Measurements from ENCODE around the gene ANLN.

GRCh38 chr7:36490419-36490830 lies 100.8 kb downstream of the ANLN start:
- TF ChIP-seq, protein P1, sequence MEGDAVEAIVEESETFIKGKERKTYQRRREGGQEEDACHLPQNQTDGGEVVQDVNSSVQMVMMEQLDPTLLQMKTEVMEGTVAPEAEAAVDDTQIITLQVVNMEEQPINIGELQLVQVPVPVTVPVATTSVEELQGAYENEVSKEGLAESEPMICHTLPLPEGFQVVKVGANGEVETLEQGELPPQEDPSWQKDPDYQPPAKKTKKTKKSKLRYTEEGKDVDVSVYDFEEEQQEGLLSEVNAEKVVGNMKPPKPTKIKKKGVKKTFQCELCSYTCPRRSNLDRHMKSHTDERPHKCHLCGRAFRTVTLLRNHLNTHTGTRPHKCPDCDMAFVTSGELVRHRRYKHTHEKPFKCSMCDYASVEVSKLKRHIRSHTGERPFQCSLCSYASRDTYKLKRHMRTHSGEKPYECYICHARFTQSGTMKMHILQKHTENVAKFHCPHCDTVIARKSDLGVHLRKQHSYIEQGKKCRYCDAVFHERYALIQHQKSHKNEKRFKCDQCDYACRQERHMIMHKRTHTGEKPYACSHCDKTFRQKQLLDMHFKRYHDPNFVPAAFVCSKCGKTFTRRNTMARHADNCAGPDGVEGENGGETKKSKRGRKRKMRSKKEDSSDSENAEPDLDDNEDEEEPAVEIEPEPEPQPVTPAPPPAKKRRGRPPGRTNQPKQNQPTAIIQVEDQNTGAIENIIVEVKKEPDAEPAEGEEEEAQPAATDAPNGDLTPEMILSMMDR (optimal IDR thresholded peaks at IDR 0.05 in 1 of 3, IDR thresholded peaks at IDR 0.05 in 1 of 3, conservative IDR thresholded peaks at IDR 0.05 in 1 of 3; ENCODE audit: extremely low read depth in 1 of 3, insufficient read depth in 2 of 3, low read length in 3 of 3), result no peak
- TF ChIP-seq EZH2 (IDR thresholded peaks at IDR 0.05; ENCODE audit: low read length), result no peak

All from keratinocyte (primary cell).